Measurements from ENCODE around the gene TEKT2. TPM values are rescaled to one million over a fixed set of nuclear protein-coding genes. Genes with fewer than 3 reads are reported as not detected.

Gene TEKT2
- total RNA-seq, 2 donors from 2014 or later, result not detected

- intact Hi-C loops (cut with DNase I), result no loop called here
- peak; percentile 64 for DNase-seq (ENCODE audit: low spot score)
Measured at GRCh38 chr1:36086529-36087232, 2.8 kb downstream of the TEKT2 start.

DNA sequence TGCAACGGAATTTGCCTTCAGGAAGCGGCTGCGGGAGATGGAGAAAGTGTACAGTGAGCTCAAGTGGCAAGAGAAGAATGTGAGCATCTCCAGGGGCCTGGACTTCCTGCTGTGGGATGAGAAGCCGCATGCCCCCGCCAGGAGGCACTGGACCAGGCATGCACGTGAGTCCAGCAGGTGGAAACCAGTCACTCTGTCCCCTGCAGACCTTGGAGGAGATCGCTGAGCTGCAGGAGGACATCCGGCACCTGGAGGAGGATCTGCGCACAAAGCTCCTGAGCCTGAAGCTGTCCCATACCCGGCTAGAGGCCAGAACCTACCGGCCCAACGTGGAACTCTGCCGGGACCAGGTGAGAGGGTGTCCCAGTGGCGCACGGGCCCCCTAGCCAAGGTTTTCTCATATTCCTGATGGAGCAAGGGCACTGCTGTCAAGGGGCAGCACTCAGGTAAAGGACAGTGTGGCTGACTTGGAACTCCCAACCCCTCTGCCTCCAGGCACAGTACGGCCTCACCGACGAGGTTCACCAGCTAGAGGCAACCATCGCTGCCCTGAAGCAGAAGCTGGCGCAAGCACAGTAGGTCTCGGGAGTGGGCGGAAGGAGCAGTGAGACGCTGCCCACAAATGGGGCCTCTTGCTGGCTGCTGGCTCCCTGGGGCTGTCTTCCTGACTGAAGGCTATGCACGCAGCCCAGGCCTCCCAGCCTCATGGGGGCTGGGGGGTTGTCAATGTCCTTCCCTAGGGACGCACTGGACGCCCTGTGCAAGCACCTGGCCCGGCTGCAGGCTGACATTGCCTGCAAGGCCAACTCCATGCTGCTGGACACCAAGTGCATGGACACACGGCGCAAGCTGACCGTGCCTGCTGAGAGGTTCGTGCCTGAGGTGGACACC, 3.6 kb downstream of the TEKT2 start:
- peak; percentile 81 for DNase-seq (ENCODE audit: low spot score)

GRCh38 chr1:36088265-36088576, 4.3 kb downstream of the TEKT2 start:
- DNase-seq (ENCODE audit: low spot score), result no peak
- intact Hi-C loops (cut with DNase I), result no loop called here

More for the DNA sequence above, 3.6 kb downstream of the TEKT2 start:
- intact Hi-C loops (cut with DNase I), result no loop called here

DNA sequence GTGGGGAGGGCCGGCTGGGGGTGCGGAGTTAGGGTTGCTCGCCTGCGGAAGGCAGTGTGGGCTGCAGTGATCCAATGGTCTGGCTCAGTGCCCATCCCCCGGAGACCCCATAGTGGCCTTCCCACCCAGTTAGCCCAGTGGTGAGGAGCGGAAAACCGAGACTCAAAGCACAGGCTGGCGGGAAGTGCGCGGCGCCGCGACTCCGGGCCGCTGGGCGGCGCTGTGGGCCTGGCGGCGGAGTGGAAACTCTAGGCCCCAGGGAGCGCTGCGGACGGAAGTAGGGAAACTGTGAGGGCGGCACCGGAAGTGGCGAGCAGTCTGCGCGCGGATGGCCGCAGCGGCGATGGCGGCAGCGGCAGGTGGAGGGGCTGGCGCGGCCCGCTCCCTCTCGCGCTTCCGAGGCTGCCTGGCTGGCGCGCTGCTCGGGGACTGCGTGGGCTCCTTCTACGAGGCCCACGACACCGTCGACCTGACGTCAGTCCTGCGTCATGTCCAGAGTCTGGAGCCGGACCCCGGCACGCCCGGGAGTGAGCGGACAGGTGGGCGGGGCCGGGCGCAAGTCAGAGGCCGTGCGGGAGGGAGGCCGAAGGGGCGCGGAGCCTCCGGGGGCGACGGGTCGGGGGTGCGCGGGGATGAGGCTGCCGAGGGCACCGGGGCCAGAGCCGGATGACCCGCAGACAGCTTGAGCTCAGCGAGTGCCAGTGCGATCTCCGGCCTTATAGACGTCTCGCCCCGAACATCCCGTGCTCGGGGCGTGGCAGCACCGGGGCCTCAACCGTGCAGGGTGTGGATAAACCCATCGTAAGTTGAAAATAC, 4.9 kb downstream of the TEKT2 start, which contains the start of gene ADPRS:
TSS of gene ADPRS (plus strand) at position 316 of the 816 bp plus-strand sequence. CDS start at position 329, 13 bp downstream.
- intact Hi-C loops (cut with DNase I), result no loop called here
- peak; percentile 97 for DNase-seq (ENCODE audit: low spot score)

- intact Hi-C loops (cut with DNase I), result loop anchor here (10.0 kb wide), 4 partner anchors 55 to 1965 kb away; partner anchors contain the start of gene TRAPPC3 (in 1 of the 2)
- DNase-seq (ENCODE audit: low spot score), result peak; percentile 81
Measured at GRCh38 chr1:36089393-36090121, 5.7 kb downstream of the TEKT2 start.

DNA sequence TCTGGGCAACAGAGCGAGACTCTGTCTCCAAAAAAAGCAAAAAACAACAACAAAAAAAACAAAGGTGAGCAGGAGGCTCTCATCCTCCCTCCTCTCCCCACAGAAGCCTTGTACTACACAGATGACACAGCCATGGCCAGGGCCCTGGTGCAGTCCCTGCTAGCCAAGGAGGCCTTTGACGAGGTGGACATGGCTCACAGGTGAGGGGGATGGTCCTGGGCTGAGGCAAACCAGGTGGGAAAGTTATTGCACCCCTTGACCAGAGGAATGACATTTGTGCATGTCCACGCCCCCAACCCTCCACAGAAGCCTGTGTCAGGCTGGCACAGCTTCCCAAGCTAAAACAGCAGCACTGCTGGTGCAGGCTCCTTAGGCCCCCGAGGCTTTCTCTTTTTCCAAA, 7.2 kb downstream of the TEKT2 start:
- DNase-seq (ENCODE audit: low spot score), result peak; percentile 68
- intact Hi-C loops (cut with DNase I), result loop anchor here (10.0 kb wide), 4 partner anchors 54 to 1966 kb away; partner anchors contain the start of gene TRAPPC3 (in 1 of the 2)

DNA sequence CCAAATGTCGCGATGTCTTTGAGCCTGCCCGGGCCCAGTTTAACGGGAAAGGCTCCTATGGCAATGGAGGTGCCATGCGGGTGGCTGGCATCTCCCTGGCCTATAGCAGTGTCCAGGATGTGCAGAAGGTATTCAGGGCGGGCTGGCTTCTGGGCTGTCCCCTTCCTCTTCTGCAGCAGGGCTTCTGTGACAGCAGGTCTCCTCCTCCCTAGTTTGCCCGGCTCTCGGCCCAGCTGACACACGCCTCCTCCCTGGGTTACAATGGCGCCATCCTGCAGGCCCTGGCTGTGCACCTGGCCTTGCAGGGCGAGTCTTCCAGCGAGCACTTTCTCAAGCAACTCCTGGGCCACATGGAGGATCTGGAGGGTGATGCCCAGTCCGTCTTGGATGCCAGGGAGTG, 7.8 kb downstream of the TEKT2 start:
- DNase-seq (ENCODE audit: low spot score), result peak; percentile 72
- intact Hi-C loops (cut with DNase I), result loop anchor here (10.0 kb wide), 4 partner anchors 53 to 1967 kb away; partner anchors contain the start of gene TRAPPC3 (in 1 of the 2)

GRCh38 chr1:36092166-36092797, 8.4 kb downstream of the TEKT2 start:
- DNase-seq (ENCODE audit: low spot score), result peak; percentile 62
- intact Hi-C loops (cut with DNase I), result loop anchor here (10.0 kb wide), 4 partner anchors 53 to 1967 kb away; partner anchors contain the start of gene TRAPPC3 (in 1 of the 2)

DNA sequence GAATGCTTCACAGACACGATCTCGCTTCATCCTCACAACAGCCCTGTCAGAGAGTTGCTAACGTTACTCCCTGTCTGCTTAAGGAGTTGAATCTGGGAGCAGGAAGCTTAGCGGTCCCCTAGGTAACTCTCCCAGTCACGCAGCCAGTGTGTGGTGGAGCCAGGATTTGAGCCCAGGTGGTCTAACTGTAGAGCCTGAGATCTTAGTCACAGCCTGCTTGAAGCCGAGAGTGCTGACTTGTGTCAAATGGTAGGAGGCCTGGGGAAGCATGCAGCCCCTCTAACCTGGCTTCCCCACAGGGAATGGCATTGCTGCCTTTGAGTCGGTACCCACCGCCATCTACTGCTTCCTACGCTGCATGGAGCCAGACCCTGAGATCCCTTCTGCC, 8.9 kb downstream of the TEKT2 start:
- DNase-seq (ENCODE audit: low spot score), result peak; percentile 37
- intact Hi-C loops (cut with DNase I), result loop anchor here (10.0 kb wide), 4 partner anchors 52 to 1968 kb away; partner anchors contain the start of gene TRAPPC3 (in 1 of the 2)

DNA sequence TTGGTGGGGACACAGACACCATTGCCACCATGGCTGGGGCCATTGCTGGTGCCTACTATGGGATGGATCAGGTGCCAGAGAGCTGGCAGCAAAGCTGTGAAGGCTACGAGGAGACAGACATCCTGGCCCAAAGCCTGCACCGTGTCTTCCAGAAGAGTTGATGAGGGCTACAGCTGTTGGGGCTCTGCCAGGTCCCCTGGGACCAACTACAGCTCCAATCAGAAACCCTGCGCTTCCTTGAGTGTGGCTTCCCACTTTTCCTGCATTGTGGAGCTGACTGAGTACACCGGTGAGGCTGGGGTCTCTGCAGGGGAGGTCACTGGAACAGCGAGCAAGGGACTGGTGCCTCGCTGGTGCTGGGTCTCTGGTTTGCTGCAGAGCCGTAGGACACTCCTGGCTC, 9.3 kb downstream of the TEKT2 start:
- intact Hi-C loops (cut with DNase I), result loop anchor here (10.0 kb wide), 4 partner anchors 52 to 1968 kb away; partner anchors contain the start of gene TRAPPC3 (in 1 of the 2)
- peak; percentile 72 for DNase-seq (ENCODE audit: low spot score)

DNA sequence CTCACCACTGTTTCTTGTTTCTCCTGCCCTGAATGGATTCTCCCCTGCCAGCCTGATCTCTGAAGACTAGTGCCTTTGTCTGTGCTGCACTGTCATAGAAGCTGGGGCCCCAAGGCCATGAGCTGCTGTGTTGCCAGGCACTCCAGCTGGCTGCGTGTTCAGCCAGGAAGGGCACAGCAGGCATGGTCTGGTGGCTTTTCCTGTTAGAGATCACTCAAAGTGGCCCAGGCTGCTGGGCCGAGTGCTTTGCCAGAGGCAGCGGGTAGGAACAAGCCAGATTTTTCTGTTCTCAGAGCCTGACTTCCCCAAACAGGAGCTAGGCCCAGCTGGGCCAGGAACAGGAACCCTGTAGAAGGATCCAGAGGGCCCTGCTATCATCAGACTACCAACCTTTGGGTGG, 10.0 kb downstream of the TEKT2 start:
- DNase-seq (ENCODE audit: low spot score), result peak; percentile 80
- intact Hi-C loops (cut with DNase I), result loop anchor here (10.0 kb wide), 4 partner anchors 51 to 1969 kb away; partner anchors contain the start of gene TRAPPC3 (in 1 of the 2)

DNA sequence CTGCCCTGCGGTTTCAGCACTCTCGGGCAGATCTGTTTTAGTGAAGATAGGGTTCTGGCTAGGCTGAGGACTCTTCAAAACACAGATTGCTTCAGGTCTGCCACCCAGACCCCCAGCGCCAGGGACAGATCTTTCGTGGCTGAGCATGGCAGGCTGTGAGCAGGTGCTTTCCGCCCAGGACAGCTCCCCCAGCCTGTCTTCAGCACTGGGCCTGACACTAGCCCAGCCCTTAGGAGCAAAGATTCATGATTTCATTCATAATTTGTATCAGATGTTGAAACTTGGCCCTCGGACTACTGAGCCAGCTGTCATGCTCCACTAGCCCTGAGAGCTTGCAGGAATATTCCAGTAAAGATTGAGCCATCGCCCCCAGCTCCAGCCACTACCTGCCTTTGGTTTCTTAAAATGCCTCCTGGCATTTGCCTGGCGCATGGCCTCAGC, 10.7 kb downstream of the TEKT2 start:
- peak; percentile 71 for DNase-seq (ENCODE audit: low spot score)
- intact Hi-C loops (cut with DNase I), result loop anchor here (5.0 to 10.0 kb wide), 6 partner anchors 50 to 1970 kb away; partner anchors contain the start of gene TRAPPC3 (in 1 of the 2)

- intact Hi-C loops (cut with DNase I), result loop anchor here (5.0 to 10.0 kb wide), 6 partner anchors 49 to 1971 kb away; partner anchors contain the start of gene TRAPPC3 (in 1 of the 2)
- DNase-seq (ENCODE audit: low spot score), result no peak
Measured at GRCh38 chr1:36095760-36096405, 12.0 kb downstream of the TEKT2 start.

DNA sequence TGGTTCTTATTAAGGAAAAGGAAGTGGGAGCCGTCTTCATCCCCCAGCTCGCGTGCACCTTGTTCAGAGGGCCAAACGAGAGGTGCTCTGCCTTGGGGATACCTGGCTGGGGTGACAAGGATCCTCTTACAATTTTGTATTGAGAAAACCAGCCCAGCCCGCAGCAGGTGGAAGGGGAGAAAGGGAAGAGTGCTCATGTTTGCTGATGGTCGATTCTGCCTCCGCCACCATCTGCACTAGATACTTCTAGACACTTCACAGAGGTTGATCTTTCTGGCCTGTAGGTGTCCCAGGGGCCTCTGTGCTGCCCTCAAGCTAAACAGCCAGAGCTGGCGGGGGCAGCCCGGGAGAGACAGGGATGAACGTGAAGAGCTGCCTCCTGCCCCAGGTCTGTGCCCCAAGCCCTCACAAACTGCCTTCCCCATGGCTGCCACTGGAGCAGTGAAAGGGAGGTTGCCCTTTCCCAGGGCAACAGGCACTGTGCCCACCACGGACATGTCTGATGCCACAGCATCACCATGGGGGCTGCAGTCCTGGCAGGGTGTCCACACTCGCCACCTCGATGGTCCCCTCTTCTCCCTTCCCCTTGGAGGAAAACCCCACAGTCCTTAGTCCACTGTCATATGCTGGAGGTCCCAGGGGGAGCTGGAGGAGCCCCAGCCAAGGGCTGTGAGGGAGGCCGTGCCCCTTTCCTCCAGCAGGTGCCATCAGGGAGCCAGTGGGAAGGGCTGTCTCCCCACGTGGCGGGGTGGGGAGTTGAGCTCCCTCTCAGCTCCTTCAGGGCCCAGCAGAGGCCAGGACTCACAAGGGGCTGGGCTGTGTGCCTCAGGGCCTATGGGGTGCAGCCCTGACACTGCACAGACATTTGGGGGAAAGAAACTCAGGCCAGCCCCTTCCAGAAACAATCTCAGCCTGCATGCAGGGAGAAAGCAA, 12.9 kb downstream of the TEKT2 start:
- intact Hi-C loops (cut with DNase I), result loop anchor here (5.0 to 10.0 kb wide), 6 partner anchors 48 to 1972 kb away; partner anchors contain the start of gene TRAPPC3 (in 1 of the 2)
- DNase-seq (ENCODE audit: low spot score), result no peak

DNA sequence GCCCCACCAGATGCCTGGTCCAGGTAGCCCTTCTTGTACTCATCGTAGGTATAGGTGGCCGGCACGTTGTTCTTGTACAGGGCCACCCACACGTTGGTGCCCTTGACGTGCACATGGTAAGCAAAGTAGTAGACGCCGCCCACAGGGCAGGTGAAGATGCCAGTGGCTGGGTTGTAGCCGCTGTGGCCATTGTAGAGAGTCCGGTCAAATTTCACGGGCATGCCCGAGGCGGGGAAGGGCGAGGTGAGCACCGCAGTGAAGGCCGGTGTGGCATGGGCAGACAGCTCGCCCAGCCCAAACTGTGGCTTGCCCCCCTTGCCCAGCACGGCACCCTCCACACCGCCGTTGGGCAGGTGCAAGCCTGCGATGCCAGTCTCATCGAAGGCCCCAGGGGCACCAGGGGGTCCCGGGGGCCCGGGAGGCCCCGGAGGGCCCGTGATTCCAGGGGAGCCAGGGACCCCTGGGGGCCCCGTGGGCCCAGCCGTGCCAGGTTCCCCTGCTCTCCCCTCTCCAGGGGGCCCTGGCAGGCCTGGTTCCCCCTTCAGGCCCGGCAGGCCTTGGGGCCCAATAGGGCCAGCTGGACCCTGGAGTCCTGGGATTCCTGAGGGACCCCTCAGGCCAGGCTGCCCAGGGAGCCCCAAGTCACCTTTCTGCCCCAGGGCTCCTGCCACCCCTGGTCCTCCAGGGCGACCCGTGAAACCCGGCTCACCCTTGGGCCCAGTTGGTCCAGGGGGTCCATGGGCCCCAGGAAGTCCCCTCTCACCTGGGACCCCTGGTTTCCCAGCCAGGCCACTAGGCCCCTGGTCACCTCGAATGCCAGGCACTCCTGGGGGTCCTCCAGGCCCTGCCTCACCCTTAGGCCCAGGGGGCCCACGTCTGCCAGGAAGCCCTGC, 14.0 kb downstream of the TEKT2 start:
- intact Hi-C loops (cut with DNase I), result loop anchor here (5.0 to 10.0 kb wide), 6 partner anchors 47 to 1973 kb away; partner anchors contain the start of gene TRAPPC3 (in 1 of the 2)
- no peak for DNase-seq (ENCODE audit: low spot score)
